Stimulated activated CD8-positive, alpha-beta memory T cell treated with anti-CD3 and anti-CD28 coated beads, Interleukin-4, amount 100 ng/mL, for 48 hours (primary cell): ENCODE results near the gene EEF1E1.
"Not testable (repeated sequence)": the region's sequence is repeated elsewhere in the genome, so short reads cannot be mapped to it uniquely, and the experiment has no call there.

Source experiments
- DNase-seq: peaks from one replicate; pipeline ENCODE4 v3.0.0-alpha.2; 2020

The EEF1E1 gene

DNA sequence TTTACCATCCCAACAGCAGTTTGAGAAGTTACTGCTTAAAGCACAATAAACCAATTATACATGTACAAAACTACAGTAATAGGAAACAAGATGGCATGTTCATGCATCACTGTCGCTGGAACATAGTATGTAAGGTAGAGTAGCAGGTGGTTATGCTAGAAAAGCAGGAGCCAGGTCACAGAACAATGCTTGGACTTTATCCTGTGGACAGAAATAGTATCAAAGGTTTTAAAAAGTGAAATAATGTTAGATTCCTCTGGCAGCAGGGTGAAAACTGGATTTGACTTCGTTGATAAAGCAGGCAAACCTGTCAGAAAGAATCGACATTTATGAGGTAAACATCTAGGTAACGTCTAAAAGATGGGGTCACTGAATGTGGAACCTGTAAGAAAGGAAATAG lies 40.6 kb downstream of the EEF1E1 start:
- DNase-seq: no peak

- no peak for DNase-seq
These were observed 42.0 kb downstream of the EEF1E1 start for GRCh38 chr6:8060346-8060745.

- no peak for DNase-seq
These were observed 43.2 kb downstream of the EEF1E1 start for GRCh38 chr6:8059129-8059528.

GRCh38 chr6:8057793-8058192 lies 44.6 kb downstream of the EEF1E1 start:
- DNase-seq: no peak

DNA sequence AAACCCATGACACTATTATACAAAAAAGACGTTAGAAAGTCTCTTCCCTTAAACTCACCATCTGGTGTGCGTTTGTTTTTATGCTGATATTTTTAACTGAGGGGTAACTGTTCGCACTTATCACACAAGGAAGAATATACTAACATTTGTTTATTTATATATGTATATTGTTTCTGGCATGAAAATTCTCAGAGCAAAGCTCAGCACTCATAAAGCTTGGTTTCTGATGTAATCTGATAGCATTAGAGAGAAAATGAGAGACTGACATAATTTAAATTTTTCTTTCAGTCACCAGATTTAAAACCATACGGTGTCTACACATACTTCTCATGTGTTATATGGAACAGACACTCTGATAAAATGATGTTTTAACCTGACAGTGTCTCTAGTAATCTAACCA lies 45.1 kb downstream of the EEF1E1 start:
- no peak for DNase-seq

DNA sequence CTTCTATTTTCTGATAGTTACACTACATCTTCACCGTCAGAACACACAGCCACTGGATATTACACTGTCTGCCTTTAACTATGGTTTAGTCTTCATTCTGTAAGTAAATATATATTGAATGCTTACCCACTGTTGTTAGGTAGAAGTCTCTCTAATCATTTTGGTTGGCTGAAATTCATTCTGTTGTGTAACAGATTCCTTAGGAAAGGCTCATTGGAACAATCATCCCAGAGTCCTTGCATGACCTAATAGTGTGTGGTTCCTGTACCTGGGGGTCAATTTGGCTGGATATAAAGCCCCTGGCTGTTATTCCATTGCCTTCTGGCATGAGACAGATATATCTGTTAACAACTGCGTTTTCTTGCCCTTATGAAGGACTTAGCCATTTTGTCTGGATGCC lies 48.1 kb downstream of the EEF1E1 start:
- DNase-seq: no peak

GRCh38 chr6:8047541-8048292 lies 54.6 kb downstream of the EEF1E1 start:
- DNase-seq: no peak

DNA sequence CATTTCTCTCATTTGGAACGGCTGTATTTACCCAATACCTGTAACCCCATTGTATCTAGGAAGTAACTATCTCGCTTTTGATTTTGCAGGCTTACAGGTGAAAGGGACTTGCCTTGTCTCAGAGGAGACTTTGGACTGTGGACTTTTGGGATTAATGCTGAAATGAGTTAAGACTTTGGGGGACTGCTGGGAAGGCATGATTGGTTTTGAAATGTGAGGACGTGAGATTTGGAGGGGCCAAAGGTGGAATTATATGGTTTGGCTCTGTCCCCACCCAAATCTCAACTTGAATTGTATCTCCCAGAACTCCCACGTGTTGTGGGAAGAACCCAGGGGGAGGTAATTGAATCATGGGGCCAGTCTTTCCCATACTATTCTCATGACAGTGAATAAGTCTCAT lies 56.6 kb downstream of the EEF1E1 start:
- DNase-seq: not testable (repeated sequence)

DNA sequence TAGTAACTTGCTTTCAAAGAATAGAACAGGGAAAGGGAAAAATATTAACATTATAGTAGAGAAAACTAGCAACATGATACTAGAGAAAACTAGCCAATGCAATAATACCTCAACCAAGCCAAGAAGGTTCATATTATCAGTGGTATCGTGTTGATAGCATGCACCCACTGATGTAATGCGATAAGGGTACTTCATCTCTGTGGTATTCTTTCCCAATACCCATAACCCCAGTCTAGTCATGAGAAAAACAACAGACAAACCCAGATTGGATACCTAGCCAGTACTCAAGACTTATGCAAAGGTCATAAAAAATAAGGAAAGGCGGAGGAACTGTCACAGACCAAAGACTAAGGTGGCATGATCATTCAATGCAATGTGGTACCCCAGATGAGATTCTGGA lies 59.1 kb downstream of the EEF1E1 start:
- no peak for DNase-seq

DNA sequence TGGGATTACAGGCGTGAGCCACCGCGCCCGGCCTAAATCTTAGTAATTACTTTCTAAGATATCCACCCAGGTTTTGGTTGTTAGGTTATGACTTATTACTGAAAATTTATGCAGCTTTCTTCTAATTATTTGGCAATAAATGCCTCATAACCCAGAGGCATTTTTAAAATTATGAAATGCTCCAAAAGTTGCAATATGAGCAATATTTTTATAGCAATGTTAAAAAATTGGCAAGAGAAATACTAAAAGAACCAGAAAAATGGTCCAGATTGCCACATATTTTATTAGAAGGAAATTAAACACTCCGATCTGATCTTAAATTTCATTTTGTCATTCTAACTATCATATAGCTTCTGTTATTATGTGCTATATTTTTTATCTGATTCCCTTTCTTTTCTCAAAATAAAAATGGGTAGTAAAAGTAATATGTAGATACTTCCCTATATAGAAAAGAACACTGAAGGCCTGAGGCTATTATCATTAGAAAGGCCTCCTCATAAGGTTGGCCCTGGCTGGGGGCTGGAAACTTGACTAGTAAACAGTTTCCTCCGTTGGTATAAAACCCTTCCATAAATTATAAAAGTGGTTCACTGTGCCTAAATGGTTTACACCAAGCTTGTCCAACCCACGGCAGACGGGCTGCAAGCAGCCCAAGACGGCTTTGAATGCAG lies 60.3 kb downstream of the EEF1E1 start:
- DNase-seq: no peak

DNA sequence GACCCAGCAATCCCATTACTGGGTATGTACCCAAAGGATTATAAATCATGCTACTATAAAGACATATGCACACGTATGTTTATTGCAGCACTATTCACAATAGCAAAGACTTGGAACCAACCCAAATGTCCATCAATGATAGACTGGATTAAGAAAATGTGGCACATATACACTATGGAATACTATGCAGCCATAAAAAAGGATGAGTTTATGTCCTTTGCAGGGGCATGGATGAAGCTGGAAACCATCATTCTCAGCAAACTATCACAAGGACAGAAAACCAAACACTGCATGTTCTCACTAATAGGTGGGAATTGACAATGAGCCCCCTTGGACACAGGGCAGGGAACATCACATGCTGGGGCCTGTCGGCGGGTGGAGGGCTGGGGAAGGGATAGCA lies 68.2 kb downstream of the EEF1E1 start:
- not testable (repeated sequence) for DNase-seq

DNA sequence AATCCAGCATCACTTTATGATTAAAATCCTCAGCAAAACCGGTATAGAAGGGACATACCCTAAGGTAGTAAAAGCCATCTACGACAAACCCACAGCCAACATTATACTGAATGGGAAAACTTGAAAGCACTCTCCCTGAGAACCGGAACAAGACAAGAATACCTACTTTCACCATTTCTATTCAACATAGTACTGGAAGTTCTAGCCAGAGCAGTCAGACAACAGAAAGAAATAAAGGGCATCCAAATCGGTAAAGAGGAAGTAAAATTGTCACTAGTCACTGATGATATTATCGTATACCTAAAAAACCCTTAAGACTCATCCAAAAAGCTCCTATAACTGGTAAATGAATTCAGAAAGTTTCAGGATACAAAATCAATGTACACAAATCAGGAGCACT lies 71.4 kb downstream of the EEF1E1 start:
- DNase-seq: no peak
